ENCODE results near the gene PLEKHA8. TPM values are rescaled to one million over a fixed set of nuclear protein-coding genes. Genes with fewer than 3 reads are reported as not detected.
A peak's percentile ranks its signal among the peaks of the same experiment; 100 is the strongest.

The PLEKHA8 gene
- total and polyA plus RNA-seq, 10 of the 15 experiments (the other 5 are each of a cell fraction or from before 2014, with no cell fraction given): 1.1 to 13.2 (median 5.7) TPM

GRCh38 chr7:30162622-30163124 lies 134.5 kb downstream of the PLEKHA8 start (continued):
- TF ChIP-seq ZNF592 (IDR thresholded peaks at IDR 0.05) (no peak), NR2C1 (IDR thresholded peaks at IDR 0.05) (no peak), MEF2B (IDR thresholded peaks at IDR 0.05; ENCODE audit: partially characterized antibody, poor library complexity, severe bottlenecking) (peak; percentile 76), NR2F1 (conservative IDR thresholded peaks at IDR 0.05) (0 out of 2 replicates have a peak, but pooled peaks have one; percentile 21), ZBTB11 (CRISPR knock-in tag; IDR thresholded peaks at IDR 0.05) (no peak), JUNB (IDR thresholded peaks at IDR 0.05) (no peak), RAD21 (IDR thresholded peaks at IDR 0.05; ENCODE audit: insufficient read depth, low read depth, low read length) (no peak), TBL1XR1 (IDR thresholded peaks at IDR 0.05; ENCODE audit: low read depth, low read length) (no peak), HDAC2 (IDR thresholded peaks at IDR 0.05) (no peak), MAX (IDR thresholded peaks at IDR 0.05; ENCODE audit: low read depth, low read length) (no peak), MYC (IDR thresholded peaks at IDR 0.05; ENCODE audit: insufficient read depth, insufficient read length, insufficient replicate concordance, low read length, severe bottlenecking) (no peak), SMARCA5 (IDR thresholded peaks at IDR 0.05) (0 out of 2 replicates have a peak, but pooled peaks have one; percentile 43), BCL11A (IDR thresholded peaks at IDR 0.05; ENCODE audit: low read depth, low read length) (no peak), ASH2L (IDR thresholded peaks at IDR 0.05; ENCODE audit: borderline replicate concordance, low read depth) (no peak), IKZF2 (IDR thresholded peaks at IDR 0.05) (0 out of 4 replicates have a peak, but pooled peaks of 1 of the 2 experiments have one; percentile 27)
